Measurements from ENCODE around the gene ABCB1. TPM values are rescaled to one million over a fixed set of nuclear protein-coding genes. Genes with fewer than 3 reads are reported as not detected.

Gene ABCB1
- polyA plus RNA-seq, 1 donor (not counting 4 experiments of a cell fraction or from before 2014, with no cell fraction given), result 0.13 TPM

GRCh38 chr7:87566311-87566900 lies 34.3 kb downstream of the ABCB1 start:
- dilution Hi-C loops (cut with MboI; ENCODE audit: extremely low pct_ligation_motif_present, low sequenced_read_pairs), result no loop called here
- no peak for TF ChIP-seq EZH2 (IDR thresholded peaks at IDR 0.05; ENCODE audit: low read length)
- TF ChIP-seq CTCF (optimal IDR thresholded peaks at IDR 0.05 in 1 of 3, IDR thresholded peaks at IDR 0.05 in 1 of 3, conservative IDR thresholded peaks at IDR 0.05 in 1 of 3; ENCODE audit: extremely low read depth in 1 of 3, insufficient read depth in 2 of 3, low read length in 3 of 3), result no peak
- H4K20me1 ChIP-seq (ENCODE audit: control insufficient read depth, extremely low read depth, insufficient read depth, low read length), result no peaks in the 10 kb centered on the region

DNA sequence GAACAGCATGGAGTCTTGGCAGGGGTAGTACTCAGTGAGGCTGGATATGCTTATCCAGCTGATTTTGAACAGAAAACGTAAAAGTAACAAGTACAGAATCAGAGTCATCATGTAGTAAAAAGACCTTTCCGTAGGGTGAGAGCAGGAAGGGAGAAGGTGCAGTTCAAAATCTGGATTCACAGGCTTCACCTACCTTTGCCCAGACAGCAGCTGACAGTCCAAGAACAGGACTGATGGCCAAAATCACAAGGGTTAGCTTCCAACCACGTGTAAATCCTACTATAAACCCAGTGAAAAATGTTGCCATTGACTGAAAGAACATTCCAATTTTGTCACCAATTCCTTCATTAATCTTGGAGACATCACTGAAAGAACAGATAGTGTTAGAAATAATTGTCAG lies 34.8 kb downstream of the ABCB1 start:
- DNase-seq (ENCODE audit: low read depth, low spot score) (no peak), FAIRE-seq (no peak)
- Histone ChIP-seq H3K36me3 (ENCODE audit: control insufficient read depth in 2 of 2, extremely low read depth in 1 of 2, insufficient read depth in 2 of 2, low read length in 2 of 2) (no peaks in the 10 kb centered on the region), H3K9me3 (ENCODE audit: control insufficient read depth, low read depth, low read length) (no peaks in the 10 kb centered on the region), H3K4me2 (ENCODE audit: control insufficient read depth, extremely low read depth, insufficient read depth, low read depth, low read length) (no peak overlapping the region), H3K27ac (ENCODE audit: control insufficient read depth, insufficient read depth, low read length) (no peak overlapping the region), H2AFZ (ENCODE audit: control insufficient read depth, low read length) (no peak overlapping the region), H3K4me3 (ENCODE audit: control insufficient read depth in 2 of 3, extremely low read depth in 1 of 3, insufficient read depth in 2 of 3, low read depth in 1 of 3, low read length in 3 of 3) (no peak overlapping the region), H4K20me1 (ENCODE audit: control insufficient read depth, extremely low read depth, insufficient read depth, low read length) (no peaks in the 10 kb centered on the region), H3K9ac (ENCODE audit: control insufficient read depth, extremely low read depth, insufficient read depth, low read length) (no peak overlapping the region), H3K27me3 (ENCODE audit: control insufficient read depth, extremely low read depth, insufficient read depth, low read length) (no peaks in the 10 kb centered on the region), H3K4me1 (ENCODE audit: control insufficient read depth, extremely low read depth, insufficient read depth, low read length) (no peaks in the 10 kb centered on the region), H3K79me2 (ENCODE audit: control insufficient read depth, insufficient read depth, low read length) (no peaks in the 10 kb centered on the region), H3K9me1 (ENCODE audit: control insufficient read depth, extremely low read depth, insufficient read depth, low read length) (no peaks in the 10 kb centered on the region)
- TF ChIP-seq EZH2 (IDR thresholded peaks at IDR 0.05; ENCODE audit: low read length), result no peak
- no peak for TF ChIP-seq CTCF (optimal IDR thresholded peaks at IDR 0.05 in 1 of 3, IDR thresholded peaks at IDR 0.05 in 1 of 3, conservative IDR thresholded peaks at IDR 0.05 in 1 of 3; ENCODE audit: extremely low read depth in 1 of 3, insufficient read depth in 2 of 3, low read length in 3 of 3)
- dilution Hi-C loops (cut with MboI; ENCODE audit: extremely low pct_ligation_motif_present, low sequenced_read_pairs), result no loop called here

More at GRCh38 chr7:87566311-87566900, 34.3 kb downstream of the ABCB1 start:
- Histone ChIP-seq H3K9ac (ENCODE audit: control insufficient read depth, extremely low read depth, insufficient read depth, low read length) (no peak overlapping the region), H3K79me2 (ENCODE audit: control insufficient read depth, insufficient read depth, low read length) (no peaks in the 10 kb centered on the region), H3K4me2 (ENCODE audit: control insufficient read depth, extremely low read depth, insufficient read depth, low read depth, low read length) (no peak overlapping the region), H3K9me1 (ENCODE audit: control insufficient read depth, extremely low read depth, insufficient read depth, low read length) (no peaks in the 10 kb centered on the region), H3K4me3 (ENCODE audit: control insufficient read depth in 2 of 3, extremely low read depth in 1 of 3, insufficient read depth in 2 of 3, low read depth in 1 of 3, low read length in 3 of 3) (no peak overlapping the region), H3K4me1 (ENCODE audit: control insufficient read depth, extremely low read depth, insufficient read depth, low read length) (no peaks in the 10 kb centered on the region), H3K9me3 (ENCODE audit: control insufficient read depth, low read depth, low read length) (no peaks in the 10 kb centered on the region), H3K27ac (ENCODE audit: control insufficient read depth, insufficient read depth, low read length) (no peak overlapping the region), H2AFZ (ENCODE audit: control insufficient read depth, low read length) (no peak overlapping the region), H3K27me3 (ENCODE audit: control insufficient read depth, extremely low read depth, insufficient read depth, low read length) (no peaks in the 10 kb centered on the region), H3K36me3 (ENCODE audit: control insufficient read depth in 2 of 2, extremely low read depth in 1 of 2, insufficient read depth in 2 of 2, low read length in 2 of 2) (no peaks in the 10 kb centered on the region)
- DNase-seq (ENCODE audit: low read depth, low spot score) (no peak), FAIRE-seq (no peak)

Measured in keratinocyte (primary cell).